ENCODE measurements around the gene KRTAP19-4.
"Not testable (repeated sequence)": the region's sequence is repeated elsewhere in the genome, so short reads cannot be mapped to it uniquely, and the experiment has no call there.

Gene KRTAP19-4, protein sequence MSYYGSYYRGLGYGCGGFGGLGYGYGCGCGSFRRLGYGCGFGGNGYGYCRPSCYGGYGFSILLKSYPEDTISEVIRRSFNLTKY

DNA sequence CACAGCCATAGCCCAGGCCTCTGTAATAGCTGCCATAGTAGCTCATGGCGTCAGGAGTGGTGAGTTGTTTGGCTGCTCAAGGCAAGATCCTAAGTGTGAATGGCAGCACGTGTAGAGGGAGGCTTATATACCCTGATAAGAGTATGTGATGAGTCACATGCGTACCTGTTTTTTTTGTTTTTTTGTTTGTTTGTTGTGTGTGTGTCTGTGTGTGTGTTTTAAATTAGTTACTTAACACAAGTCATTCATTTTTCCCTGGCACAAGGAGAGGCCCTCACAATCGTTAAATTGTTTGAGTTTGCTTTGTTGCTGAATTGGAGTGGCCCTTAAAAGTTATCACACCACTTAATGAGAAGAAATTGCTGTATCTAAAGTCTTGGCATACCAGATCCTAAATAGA lies at the start of gene KRTAP19-4:
KRTAP19-4 (minus strand) TSS at position 101 of the 400 bp plus-strand sequence; CDS start at position 46, 55 bp downstream.
- no peak for DNase-seq

DNA sequence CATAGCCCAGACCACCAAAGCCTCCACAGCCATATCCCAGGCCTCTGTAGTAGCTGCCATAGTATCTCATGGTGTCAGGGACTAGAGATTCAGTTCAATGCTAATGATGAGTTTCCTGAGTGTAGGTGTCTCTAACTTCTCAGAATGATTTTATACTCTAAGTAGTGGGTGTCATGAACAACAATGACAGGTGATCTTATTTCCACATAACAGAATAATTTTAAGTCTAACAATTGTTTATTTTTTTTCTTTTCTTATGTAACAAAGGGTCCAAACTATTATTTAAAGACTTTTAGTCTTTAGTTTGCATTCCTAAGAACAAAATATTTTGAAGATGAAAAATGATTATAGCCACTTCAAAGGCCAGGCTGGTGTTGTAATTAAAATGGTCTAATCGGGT lies 44.8 kb upstream of the KRTAP19-4 start, which contains the start of gene KRTAP19-6:
KRTAP19-6 (minus strand) TSS at position 101 of the 400 bp plus-strand sequence; CDS start at position 70, 31 bp downstream.
- no peak for DNase-seq

- DNase-seq: no peak
Observed at GRCh38 chr21:30518876-30519275, 21.9 kb upstream of the KRTAP19-4 start.

DNA sequence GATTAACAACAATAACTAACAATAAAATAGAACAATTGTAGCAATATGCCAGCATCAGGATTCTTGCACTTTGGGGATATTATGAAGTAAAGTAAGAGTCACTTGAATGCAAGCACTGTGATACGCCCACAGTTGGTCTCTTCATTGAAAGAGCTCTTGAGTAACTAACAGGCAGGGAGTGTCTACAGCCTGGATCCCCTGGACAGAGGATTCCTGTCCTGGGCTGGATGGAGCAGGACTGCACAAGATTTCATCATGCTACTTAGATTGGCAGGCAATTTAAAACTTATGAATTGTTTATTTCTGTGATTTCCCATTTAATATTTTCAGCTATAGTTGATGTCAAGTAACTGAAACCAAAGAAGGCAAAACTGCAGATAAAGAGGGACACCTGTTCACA lies 18.7 kb upstream of the KRTAP19-4 start:
- no peak for DNase-seq

DNA sequence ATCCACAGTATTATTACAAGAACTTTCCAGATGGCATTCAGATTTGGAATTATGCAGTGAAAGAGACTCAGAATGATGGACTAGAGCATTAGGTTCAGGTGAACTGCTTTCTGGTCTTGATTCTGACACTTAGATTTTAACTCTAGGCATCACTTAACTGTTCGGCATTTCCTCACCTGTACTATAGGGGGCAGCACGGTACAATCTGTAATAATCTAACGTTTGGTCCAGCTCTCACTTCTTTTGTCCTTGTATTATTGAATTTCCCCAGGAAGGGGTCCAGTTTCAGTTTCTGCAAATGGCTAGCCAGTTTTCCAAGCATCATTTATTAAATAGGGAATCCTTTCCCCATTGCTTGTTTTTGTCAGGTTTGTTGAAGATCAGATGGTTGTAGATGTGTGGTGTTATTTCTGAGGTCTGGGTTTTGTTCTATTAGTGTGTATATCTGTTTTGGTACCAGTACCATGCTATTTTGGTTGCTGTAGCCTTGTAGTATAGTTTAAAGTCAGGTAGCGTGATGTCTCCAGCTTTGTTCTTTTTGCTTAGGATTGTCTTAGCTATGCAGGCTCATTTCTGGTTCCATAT lies 8.7 kb upstream of the KRTAP19-4 start:
- DNase-seq: not testable (repeated sequence)

DNA sequence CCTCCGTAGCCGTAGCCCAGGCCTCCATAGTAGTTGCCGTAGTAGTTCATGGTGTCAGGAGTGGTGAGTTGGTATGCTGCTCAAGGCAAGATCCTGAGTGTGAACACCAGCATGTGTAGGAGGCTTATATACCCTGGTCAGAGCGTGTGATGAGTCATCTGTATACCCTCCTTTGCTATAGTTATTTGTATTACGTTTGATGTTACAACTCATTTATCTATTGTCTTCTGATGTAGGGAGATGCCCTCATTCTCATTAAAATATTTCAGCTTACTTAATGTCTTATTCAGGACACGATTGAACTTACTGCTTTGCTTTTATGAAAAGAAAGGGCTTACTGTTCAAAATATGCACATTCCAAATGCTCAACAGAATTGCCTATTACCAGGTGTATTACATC lies 5.1 kb upstream of the KRTAP19-4 start, which contains the start of gene KRTAP19-5:
KRTAP19-5 (minus strand) TSS at position 101 of the 400 bp plus-strand sequence; CDS start at position 50, 51 bp downstream.
- no peak for DNase-seq

- DNase-seq: no peak
Observed at GRCh38 chr21:30491963-30492428, 5.0 kb downstream of the KRTAP19-4 start, which contains the start of gene KRTAP19-3. Gene KRTAP19-3 (minus strand): TSS chr21:30492013. CDS start chr21:30491957, 56 bp downstream.

- DNase-seq: no peak
Observed at GRCh38 chr21:30487336-30487735, 9.6 kb downstream of the KRTAP19-4 start, which contains the start of gene KRTAP19-2. Gene KRTAP19-2 (minus strand): TSS chr21:30487436. CDS start chr21:30487348, 88 bp downstream.

DNA sequence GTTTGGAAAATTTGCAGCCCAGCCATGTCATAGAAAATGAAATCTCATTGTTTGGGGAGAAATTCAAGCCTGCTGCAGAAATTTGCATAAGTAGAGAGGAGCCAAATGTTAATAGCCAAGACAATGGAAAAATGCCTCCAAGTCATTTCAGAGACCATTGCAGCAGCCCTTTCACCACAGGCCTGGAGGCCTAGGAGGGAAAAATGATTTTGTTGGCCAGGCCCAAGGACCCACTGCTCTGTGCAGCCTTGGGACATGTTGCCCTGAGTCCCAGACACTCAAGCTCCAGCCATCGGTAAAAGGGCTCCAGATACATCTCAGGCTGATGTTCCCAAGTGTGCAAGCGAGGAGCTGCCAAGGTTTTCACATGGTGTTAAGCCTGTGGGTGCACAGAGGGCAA lies 10.8 kb downstream of the KRTAP19-4 start:
- DNase-seq: no peak

DNA sequence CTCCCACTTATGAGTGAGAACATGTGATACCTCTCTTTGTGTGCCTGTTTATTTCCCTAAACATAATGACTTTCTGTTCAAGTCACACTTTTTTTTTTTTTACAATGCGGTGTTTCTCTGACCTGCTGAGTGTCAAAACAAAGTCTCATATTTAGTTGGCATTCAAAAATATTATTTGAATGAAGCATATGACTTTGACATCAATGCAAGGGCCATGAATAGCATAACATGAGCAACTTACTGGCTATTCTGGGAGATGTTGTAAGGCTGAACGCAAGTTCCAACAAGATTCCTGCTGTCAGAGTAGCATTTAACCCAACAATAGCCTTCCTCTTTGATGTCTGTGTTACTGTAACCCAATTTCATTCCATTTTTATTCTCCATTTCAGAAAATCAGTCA lies 14.8 kb downstream of the KRTAP19-4 start:
- DNase-seq: no peak

DNA sequence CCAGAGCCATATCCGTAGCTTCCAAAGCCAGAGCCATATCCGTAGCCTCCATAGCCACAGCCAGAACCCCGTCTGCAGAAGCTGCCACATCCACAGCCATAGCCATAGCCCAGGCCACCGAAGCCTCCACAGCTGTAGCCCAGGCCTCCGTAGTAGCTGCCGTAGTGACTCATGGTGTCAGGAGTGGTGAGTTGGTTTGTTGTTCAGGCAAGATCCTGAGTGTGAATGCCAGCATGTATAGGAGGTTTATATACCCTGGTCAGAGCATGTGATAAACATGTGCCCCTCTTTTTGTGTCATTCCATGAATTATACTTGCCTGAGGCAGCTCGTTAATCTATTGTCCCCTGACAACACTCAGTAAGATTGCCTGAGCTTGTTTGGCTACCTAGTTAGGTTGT lies 16.8 kb downstream of the KRTAP19-4 start, which contains the start of gene KRTAP19-1:
KRTAP19-1 (minus strand) TSS at position 223 of the 400 bp plus-strand sequence; CDS start at position 173, 50 bp downstream.
- no peak for DNase-seq

- no peak for DNase-seq
Observed at GRCh38 chr21:30479259-30479658, 17.7 kb downstream of the KRTAP19-4 start.

- DNase-seq: no peak
Observed at GRCh38 chr21:30478004-30478403, 19.0 kb downstream of the KRTAP19-4 start.

- DNase-seq: no peak
Observed at GRCh38 chr21:30468900-30469714, 27.9 kb downstream of the KRTAP19-4 start.

DNA sequence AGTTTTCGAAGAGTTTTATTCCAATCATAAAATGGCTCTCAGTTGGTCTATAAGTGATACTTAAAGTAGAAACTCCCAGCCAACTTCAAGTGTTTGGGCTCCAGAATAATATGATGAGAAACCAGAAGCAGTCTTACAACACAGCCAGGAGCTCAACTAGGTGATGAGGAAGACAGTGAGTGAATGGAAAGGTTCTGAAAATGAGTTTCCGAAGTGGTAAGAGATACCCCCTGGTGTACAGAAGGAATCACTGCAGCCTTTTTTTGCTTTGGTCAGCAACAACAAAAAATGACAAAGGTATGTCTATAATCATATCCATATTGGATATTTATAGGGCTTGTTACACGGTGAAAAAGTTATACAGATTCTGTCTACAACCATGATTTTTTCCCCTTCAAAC lies 33.3 kb downstream of the KRTAP19-4 start:
- DNase-seq: no peak

GRCh38 chr21:30448514-30448913 lies 48.5 kb downstream of the KRTAP19-4 start:
- no peak for DNase-seq

DNA sequence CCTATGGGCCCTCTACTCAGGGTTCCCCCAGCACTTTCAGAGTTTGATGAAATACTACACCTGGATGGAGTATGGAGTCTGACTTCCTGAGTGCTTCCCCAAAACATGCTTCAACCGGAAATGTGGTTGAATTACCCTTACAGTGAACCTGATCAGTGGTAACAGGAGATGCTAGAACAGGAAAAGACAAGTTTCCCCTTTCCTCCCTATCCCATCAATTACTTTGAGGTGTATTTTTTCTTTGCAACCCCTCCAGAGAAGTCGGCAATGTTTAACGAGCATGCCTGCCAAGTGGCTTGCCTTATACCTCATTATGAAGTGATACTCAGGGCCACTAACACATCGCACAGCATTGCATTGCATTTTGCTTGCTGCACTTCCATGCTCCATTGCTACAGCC lies 49.9 kb downstream of the KRTAP19-4 start:
- DNase-seq: no peak
